HK-2 (cell line): Measurements from ENCODE around the gene CLEC3B.
A peak's percentile ranks its signal among the peaks of the same experiment; 100 is the strongest.
"Not testable (repeated sequence)": the region's sequence is repeated elsewhere in the genome, so short reads cannot be mapped to it uniquely, and the experiment has no call there.

Experiments used
- DNase-seq: peaks from one replicate; pipeline ENCODE4 v3.0.0-alpha.2; 2018; ENCODE audit not compliant: unreplicated experiment

CLEC3B gene

GRCh38 chr3:45066109-45066801, 40.2 kb downstream of the CLEC3B start:
- no peak for DNase-seq

DNA sequence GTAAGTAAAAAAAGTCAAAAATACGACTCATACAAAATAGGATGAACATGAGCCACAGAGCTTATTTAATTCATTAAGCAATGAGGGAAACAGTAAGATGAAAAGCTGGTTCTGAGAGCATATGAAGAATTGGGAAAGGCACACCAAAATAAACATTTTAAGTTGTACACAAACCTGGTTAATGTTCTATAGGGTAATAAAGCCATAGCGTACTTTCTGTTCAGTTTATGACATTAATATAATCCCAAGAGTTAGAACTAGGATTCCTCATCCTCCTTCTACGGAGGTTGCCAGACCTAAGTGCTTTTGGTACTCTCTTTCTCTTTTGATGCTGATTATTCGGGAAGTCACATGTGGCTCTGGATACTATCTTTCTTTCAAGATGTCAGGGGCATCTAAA, 41.4 kb downstream of the CLEC3B start:
- DNase-seq, result no peak

DNA sequence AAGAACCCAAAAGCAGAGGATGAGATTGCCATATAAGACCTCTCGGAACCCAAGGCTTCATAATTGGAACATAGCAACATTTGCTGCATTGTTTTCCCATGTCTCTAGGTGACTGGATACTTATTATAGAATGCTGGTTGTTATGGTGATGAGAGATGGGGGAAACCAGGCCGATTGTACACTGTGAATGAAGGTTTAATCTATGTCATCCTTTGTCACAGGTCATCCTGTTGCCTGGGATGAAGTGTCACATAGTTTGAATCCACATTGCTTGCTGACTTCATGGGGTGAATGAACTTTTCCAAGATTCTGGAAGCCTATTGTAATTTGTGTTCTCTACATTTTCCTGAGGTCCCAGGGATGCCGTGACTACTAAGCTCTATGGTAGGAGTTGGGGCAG, 41.8 kb downstream of the CLEC3B start:
- no peak for DNase-seq

DNA sequence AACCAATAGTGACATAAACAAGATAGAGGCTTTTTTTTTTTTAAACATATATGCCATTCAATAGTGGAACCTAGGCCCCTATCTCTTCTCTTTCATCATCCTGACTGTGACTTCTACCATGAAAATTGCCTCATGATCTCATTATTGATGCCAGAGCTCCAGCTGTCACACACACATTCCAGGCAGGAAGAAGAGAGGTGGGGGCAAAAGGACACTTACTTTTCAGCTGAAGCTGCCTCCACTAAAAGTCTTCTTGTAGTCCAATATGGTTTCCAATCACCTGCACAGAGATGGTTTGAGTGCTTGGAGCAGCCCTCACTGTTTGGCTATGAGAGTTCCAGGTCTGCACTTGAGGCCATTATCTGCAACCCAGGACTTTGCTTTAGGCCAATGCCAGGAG, 45.0 kb downstream of the CLEC3B start:
- no peak for DNase-seq

DNA sequence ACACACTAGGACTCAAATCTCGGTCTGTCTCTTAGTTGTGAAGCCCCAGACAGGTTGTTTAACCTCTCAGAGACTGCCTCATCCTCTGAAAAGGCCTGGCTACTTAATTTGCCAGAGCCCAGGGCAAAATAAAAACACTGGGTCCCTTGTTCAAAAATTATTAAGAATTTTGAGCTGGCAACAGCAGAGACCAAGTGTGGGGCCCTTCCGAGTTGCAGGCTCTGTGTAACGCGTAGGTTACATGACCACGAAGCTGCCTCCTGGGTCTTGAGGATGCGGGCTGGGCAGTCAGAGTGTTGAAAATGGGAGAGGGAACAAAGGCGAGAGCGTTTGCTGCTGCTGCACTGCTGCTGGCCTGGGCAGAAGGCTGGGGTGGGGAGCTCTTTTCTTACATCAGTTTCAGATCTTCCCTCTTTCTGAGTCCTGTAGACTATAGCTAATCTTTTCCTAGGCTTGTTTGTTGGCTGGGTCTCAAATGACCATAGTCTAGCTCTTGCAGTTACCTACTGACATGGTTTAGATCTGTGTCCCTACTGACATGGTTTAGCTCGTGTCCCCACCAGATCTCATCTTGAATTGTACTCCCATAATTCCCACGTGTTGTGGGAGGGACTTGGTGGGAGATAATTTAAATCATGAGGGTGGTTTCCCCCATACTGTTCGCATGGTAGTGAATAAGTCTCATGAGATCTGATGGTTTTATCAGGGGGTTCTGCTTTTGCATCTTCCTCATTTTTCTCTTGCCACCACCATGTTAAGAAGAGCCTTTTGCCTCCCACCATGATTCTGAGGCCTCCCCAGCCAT, 49.9 kb downstream of the CLEC3B start:
- no peak for DNase-seq

DNA sequence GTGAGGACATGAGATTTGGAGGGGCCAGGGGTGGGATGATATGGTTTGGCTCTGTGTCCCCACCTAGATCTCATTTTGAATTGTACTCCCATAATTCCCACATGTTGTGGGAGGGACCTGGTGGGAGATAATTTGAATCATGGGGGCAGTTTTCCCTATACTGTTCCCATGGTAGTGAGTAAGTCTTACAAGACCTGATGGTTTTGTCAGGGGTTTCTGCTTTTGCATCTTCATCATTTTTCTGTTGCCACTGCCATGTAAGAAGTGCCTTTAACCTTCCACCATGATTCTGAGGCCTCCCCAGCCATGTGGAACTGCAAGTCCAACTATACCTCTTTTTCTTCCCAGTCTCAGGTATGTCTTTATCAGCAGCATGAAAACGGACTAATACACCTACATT, 52.2 kb downstream of the CLEC3B start:
- DNase-seq, result not testable (repeated sequence)

DNA sequence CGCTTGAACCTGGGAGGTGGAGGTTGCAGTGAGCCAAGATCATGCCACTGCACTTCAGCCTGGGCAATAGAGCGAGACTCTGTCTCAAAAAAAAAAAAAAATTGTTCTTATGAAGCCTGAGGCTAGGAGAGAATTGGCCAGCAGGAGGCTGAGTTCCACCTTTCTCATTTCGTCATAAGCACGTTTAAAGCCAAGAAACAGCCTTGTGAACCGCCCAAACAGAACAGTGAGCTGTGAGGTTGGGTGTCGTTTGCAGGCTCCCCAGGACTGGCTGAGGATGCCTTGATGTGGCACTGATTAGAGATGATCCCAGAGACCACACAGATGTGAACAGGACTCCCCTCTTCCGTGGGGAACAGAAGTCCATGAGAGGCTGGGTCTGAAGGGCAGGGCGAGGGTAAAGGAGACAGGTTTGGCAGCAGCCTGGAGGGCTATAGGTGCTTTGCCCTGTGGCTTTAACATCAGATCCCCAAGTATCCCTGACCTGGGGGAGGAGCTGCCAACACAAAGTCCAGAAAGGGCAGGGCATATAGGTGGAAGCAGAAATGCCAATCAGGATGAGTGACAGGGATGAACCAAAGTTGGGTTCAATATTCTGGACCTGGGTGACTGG, 52.9 kb downstream of the CLEC3B start:
- no peak for DNase-seq

GRCh38 chr3:45079715-45080114, 53.6 kb downstream of the CLEC3B start:
- DNase-seq, result no peak

GRCh38 chr3:45080824-45081223, 54.7 kb downstream of the CLEC3B start:
- no peak for DNase-seq

GRCh38 chr3:45081506-45082141, 55.5 kb downstream of the CLEC3B start:
- DNase-seq, result no peak

DNA sequence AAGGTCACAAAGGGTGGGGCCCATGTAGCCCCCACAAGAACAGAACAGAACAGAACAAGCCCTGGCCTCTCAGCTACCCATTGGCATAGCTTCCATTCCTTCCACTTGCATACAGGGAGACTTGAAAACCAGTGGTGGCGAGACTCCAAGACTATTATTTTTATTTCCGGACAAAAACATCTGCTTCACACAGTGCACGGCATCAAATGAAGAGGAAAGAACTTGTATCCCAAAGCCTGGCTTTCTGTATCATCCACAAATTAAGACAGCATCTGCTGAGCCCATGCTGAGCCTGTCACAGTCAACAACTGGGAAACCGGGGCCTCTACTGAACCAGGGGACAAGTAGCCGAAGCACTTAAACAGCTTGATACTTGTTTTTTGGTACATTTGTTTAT, 56.0 kb downstream of the CLEC3B start:
- no peak for DNase-seq

- DNase-seq, result no peak
Measured at GRCh38 chr3:45083023-45083422, 56.9 kb downstream of the CLEC3B start.

DNA sequence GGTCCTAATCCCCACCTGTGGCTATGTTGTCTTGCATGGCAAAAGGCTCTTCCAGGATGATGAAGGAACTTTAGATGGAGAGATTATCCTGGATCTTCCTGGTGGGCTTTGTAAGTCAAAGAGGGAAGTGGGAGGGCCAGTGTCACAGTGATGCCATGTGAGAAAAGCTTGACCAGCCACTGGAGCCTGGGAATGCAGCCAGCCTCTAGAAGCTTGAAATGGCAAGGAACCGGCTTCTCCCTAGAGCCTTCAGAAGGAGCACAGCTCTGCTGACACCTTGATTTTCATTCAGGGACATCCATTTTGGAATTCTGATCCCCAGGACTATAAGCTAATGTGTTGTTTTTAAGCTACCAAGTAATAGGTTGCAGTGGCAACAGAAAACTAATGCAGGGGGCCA, 58.3 kb downstream of the CLEC3B start:
- no peak for DNase-seq

GRCh38 chr3:45084820-45085816, 59.0 kb downstream of the CLEC3B start:
- peak; percentile 49 for DNase-seq
